Astrocyte (in vitro differentiated cells and primary cell): ENCODE measurements around the gene CARD8. TPM values are rescaled to one million over a fixed set of nuclear protein-coding genes. Genes with fewer than 3 reads are reported as not detected.

Experiments
- DNase-seq: peaks from one replicate; pipeline ENCODE4 v3.0.0-alpha.2; 2010; ENCODE audit warnings: low read depth
- FAIRE-seq: peaks from 2 replicates; lab custom pipeline; 2011; peaks lifted over from hg19 to GRCh38; lab: Jason Lieb, UNC
- H2AFZ ChIP-seq: 2 replicates; pipeline ENCODE4 v1.6.0; 2012; ENCODE audit warnings: low read depth, low read length, inconsistent platforms
- H3K27ac ChIP-seq: 2 replicates; pipeline ENCODE4 v1.5.1; 2011; ENCODE audit warnings: low read depth, low read length, inconsistent platforms
- H3K27me3 ChIP-seq: 2 replicates; pipeline ENCODE4 v1.6.0; 2011; ENCODE audit warnings: low read length, inconsistent platforms; ENCODE audit not compliant: insufficient read depth
- H3K36me3 ChIP-seq: 2 replicates; pipeline ENCODE4 v1.5.1; 2011; ENCODE audit warnings: low read length, inconsistent platforms; ENCODE audit not compliant: insufficient read depth
- H3K4me1 ChIP-seq: 2 replicates; pipeline ENCODE4 v1.5.1; 2011; ENCODE audit warnings: low read length, inconsistent platforms; ENCODE audit not compliant: insufficient read depth
- H3K4me2 ChIP-seq: 2 replicates; pipeline ENCODE4 v1.6.0; 2012; ENCODE audit warnings: low read length, inconsistent platforms
- H3K4me3 ChIP-seq: 2 replicates; pipeline ENCODE4 v1.5.1; 2011; ENCODE audit warnings: low read depth, mild to moderate bottlenecking, low read length, inconsistent platforms; ENCODE audit not compliant: insufficient read depth
- H3K79me2 ChIP-seq: 2 replicates; pipeline ENCODE4 v1.6.0; 2012; ENCODE audit warnings: mild to moderate bottlenecking, low read length, inconsistent platforms; ENCODE audit not compliant: insufficient read depth
- H3K9ac ChIP-seq: 2 replicates; pipeline ENCODE4 v1.6.0; 2012; ENCODE audit warnings: mild to moderate bottlenecking, low read length, inconsistent platforms
- H3K9me3 ChIP-seq: 2 replicates; pipeline ENCODE4 v1.5.1; 2012; ENCODE audit warnings: low read depth, mild to moderate bottlenecking, low read length, inconsistent platforms; ENCODE audit not compliant: insufficient read depth
- H4K20me1 ChIP-seq: 2 replicates; pipeline ENCODE4 v1.6.0; 2012; ENCODE audit warnings: low read length, inconsistent platforms; ENCODE audit not compliant: insufficient read depth
- H3K27ac Mint-ChIP-seq: one replicate; pipeline ENCODE4 v1.8.0; 2021; ENCODE audit warnings: mild to moderate bottlenecking, mixed read lengths; ENCODE audit not compliant: unreplicated experiment
- H3K27me3 Mint-ChIP-seq: one replicate; pipeline ENCODE4 v1.8.0; 2021; ENCODE audit warnings: low read depth, mixed read lengths; ENCODE audit not compliant: unreplicated experiment
- H3K36me3 Mint-ChIP-seq: one replicate; pipeline ENCODE4 v1.8.0; 2021; ENCODE audit warnings: low read depth, mixed read lengths; ENCODE audit not compliant: unreplicated experiment
- H3K4me1 Mint-ChIP-seq: one replicate; pipeline ENCODE4 v1.8.0; 2021; ENCODE audit warnings: low read depth, mixed read lengths; ENCODE audit not compliant: unreplicated experiment
- H3K4me3 Mint-ChIP-seq: one replicate; pipeline ENCODE4 v1.8.0; 2021; ENCODE audit warnings: mild to moderate bottlenecking, moderate library complexity, mixed read lengths; ENCODE audit not compliant: unreplicated experiment
- H3K9me3 Mint-ChIP-seq: one replicate; pipeline ENCODE4 v1.8.0; 2021; ENCODE audit warnings: mild to moderate bottlenecking, mixed read lengths; ENCODE audit not compliant: unreplicated experiment
- EZH2 ChIP-seq: IDR thresholded peaks from 2 replicates; pipeline ENCODE4 v1.6.1; 2012; ENCODE audit warnings: mild to moderate bottlenecking, low read length, inconsistent platforms; ENCODE audit not compliant: insufficient read depth
- total RNA-seq: library from RNA; stranded (reverse); gene quantifications from 2 replicates; pipeline ENCODE4 v1.2.1, GENCODE V29; 2021
- TF ChIP-seq, protein P1 (sequence below): IDR thresholded peaks from 2 replicates; pipeline ENCODE4 v1.5.1; 2011; ENCODE audit warnings: low read depth, mild to moderate bottlenecking, inconsistent platforms, low read length, moderate library complexity; ENCODE audit not compliant: insufficient read depth

CARD8 gene
- total RNA-seq, 1 donor from 2014 or later = 26.3 TPM

DNA sequence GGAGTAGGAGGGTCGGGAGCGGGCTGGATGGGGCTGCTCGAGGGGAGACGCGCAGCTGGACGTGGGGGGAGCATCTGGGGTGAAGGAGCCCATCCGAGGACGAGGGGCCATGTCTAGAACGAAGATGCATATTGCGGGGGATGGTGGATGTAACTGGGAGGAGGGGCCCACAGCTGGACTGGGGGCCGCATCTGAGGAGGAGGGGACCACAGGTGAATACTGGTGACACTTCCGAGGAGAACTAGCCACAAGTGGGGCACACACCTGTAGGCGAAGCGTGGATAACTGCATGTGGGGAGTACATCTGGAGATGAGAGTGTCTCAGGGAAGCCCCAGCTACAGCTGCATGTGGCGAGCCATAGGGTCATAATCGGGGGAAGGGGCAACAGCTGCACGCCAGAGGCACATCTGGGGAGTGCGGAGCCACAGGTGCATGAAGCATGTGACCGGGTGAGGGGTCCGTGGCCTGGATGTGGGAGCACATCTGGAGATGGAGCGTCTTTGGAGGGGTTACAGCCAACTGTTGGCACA, 84.8 kb downstream of the CARD8 start:
- no peak for FAIRE-seq
- peak overlapping the region; percentile 94 for H2AFZ ChIP-seq
- peaks cover 11% of the 10 kb centered on the region for H3K36me3 ChIP-seq
- H3K4me3 ChIP-seq = peak overlapping the region; percentile 84
- H3K27me3 ChIP-seq = no peaks in the 10 kb centered on the region
- Mint-ChIP-seq H3K9me3 (no peaks in the 10 kb centered on the region), H3K27ac (peak overlapping the region; percentile 23), H3K27me3 (no peaks in the 10 kb centered on the region), H3K4me3 (peak overlapping the region; percentile 93), H3K36me3 (peaks cover 14% of the 10 kb centered on the region), H3K4me1 (peaks cover 4% of the 10 kb centered on the region)
- peak overlapping the region; percentile 87 for H3K9ac ChIP-seq
- no peaks in the 10 kb centered on the region for H3K9me3 ChIP-seq
- H3K27ac ChIP-seq = no peak overlapping the region
- peaks cover 9% of the 10 kb centered on the region for H3K4me1 ChIP-seq
- H4K20me1 ChIP-seq = no peaks in the 10 kb centered on the region
- TF ChIP-seq, protein P1, sequence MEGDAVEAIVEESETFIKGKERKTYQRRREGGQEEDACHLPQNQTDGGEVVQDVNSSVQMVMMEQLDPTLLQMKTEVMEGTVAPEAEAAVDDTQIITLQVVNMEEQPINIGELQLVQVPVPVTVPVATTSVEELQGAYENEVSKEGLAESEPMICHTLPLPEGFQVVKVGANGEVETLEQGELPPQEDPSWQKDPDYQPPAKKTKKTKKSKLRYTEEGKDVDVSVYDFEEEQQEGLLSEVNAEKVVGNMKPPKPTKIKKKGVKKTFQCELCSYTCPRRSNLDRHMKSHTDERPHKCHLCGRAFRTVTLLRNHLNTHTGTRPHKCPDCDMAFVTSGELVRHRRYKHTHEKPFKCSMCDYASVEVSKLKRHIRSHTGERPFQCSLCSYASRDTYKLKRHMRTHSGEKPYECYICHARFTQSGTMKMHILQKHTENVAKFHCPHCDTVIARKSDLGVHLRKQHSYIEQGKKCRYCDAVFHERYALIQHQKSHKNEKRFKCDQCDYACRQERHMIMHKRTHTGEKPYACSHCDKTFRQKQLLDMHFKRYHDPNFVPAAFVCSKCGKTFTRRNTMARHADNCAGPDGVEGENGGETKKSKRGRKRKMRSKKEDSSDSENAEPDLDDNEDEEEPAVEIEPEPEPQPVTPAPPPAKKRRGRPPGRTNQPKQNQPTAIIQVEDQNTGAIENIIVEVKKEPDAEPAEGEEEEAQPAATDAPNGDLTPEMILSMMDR = no peak
- no peak for TF ChIP-seq EZH2
- H3K79me2 ChIP-seq = peaks cover 20% of the 10 kb centered on the region
- H3K4me2 ChIP-seq = peak overlapping the region; percentile 99
- DNase-seq = no peak

DNA sequence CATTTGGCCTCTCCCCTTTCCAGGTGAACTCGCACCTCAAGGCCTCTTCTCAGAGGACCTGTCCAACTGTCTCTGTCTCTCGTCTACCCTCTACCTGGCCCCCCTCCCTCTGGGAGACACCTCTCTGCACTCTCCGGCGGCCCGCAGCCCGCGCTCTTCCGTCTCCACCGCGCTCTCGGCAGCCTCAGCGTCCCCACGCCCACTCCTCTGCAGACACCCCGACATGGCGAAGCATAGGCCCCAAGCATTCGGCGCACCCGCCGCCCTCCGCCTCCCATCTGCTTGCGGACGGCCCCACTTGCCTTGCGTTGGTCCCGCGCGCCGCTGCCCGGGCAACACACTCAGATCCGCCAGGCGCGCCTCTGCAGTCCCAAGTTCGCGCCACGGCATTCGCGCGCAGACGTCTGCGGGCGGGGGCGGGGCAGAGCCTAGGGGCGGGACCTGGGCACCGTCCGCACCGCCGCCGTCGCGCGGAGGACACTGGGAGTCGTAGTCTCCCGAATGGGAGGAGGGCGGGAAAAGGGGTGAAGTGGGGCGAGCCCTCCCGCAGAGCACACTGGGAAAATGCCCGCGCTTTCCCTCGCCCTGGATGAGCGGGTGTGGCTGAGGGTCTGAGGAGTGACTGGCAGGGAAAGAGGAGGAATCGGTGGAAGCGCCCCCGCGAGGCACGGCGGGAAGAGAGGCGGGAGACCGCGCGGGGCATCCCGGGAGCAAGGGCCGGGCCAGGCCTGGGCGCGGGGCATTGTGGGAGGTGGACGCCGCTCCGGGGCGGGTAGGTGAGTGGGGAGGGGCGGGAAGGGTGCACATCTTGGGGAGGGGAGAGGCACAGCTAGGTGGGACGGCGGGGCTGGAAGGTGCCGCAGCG, 85.5 kb downstream of the CARD8 start, which contains the start of the genes LIG1 and ZSWIM9:
Gene LIG1 (minus strand): TSS at position 406 of the 865 bp plus-strand sequence. CDS start 4,778 bp downstream, outside the sequence.
Gene ZSWIM9 (plus strand): TSS at position 742 of the 865 bp plus-strand sequence. CDS start 1,123 bp downstream, outside the sequence.
- TF ChIP-seq, protein P1 = no peak
- no peak for TF ChIP-seq EZH2
- Histone ChIP-seq H3K79me2 (peaks cover 20% of the 10 kb centered on the region), H2AFZ (peak within 1 kb of the TSS; percentile 94), H3K9ac (peak within 1 kb of the TSS; percentile 87), H4K20me1 (no peaks in the 10 kb centered on the region), H3K27ac (peak within 1 kb of the TSS; percentile 91), H3K27me3 (no peaks in the 10 kb centered on the region), H3K4me2 (peak within 1 kb of the TSS; percentile 99), H3K4me3 (peak within 1 kb of the TSS; percentile 84), H3K4me1 (peaks cover 9% of the 10 kb centered on the region), H3K9me3 (no peaks in the 10 kb centered on the region), H3K36me3 (peaks cover 11% of the 10 kb centered on the region)
- Mint-ChIP-seq H3K4me3 (peak within 1 kb of the TSS; percentile 93), H3K27ac (peak within 1 kb of the TSS; percentile 95), H3K36me3 (peaks cover 16% of the 10 kb centered on the region), H3K27me3 (no peaks in the 10 kb centered on the region), H3K4me1 (peaks cover 4% of the 10 kb centered on the region), H3K9me3 (no peaks in the 10 kb centered on the region)
- DNase-seq (peak; percentile 90), FAIRE-seq (no peak)
